ENCODE measurements around the gene PDPK1.

Gene PDPK1

GRCh38 chr16:2498531-2499253 lies 39.1 kb upstream of the PDPK1 start:
- Histone ChIP-seq H3K4me1 (ENCODE audit: control insufficient read depth, low read depth, low read length) (no peaks in the 10 kb centered on the region), H3K36me3 (ENCODE audit: control insufficient read depth, low read depth, low read length) (peaks cover 3% of the 10 kb centered on the region), H3K27me3 (ENCODE audit: control insufficient read depth, insufficient read depth, low read length) (no peaks in the 10 kb centered on the region), H3K9ac (ENCODE audit: low read length) (no peak overlapping the region), H3K27ac (ENCODE audit: low read length) (no peak overlapping the region), H3K9me3 (ENCODE audit: control insufficient read depth, low read depth, low read length) (no peaks in the 10 kb centered on the region), H3K4me3 (ENCODE audit: low read length) (no peak overlapping the region)

GRCh38 chr16:2499454-2499853 lies 38.4 kb upstream of the PDPK1 start:
- Histone ChIP-seq H3K4me1 (ENCODE audit: control insufficient read depth, low read depth, low read length) (no peaks in the 10 kb centered on the region), H3K36me3 (ENCODE audit: control insufficient read depth, low read depth, low read length) (peaks cover 3% of the 10 kb centered on the region), H3K4me3 (ENCODE audit: low read length) (no peak overlapping the region), H3K27ac (ENCODE audit: low read length) (no peak overlapping the region), H3K9me3 (ENCODE audit: control insufficient read depth, low read depth, low read length) (no peaks in the 10 kb centered on the region), H3K9ac (ENCODE audit: low read length) (no peak overlapping the region), H3K27me3 (ENCODE audit: control insufficient read depth, insufficient read depth, low read length) (no peaks in the 10 kb centered on the region)

GRCh38 chr16:2499890-2500429 lies 37.9 kb upstream of the PDPK1 start:
- Histone ChIP-seq H3K36me3 (ENCODE audit: control insufficient read depth, low read depth, low read length) (peaks cover 3% of the 10 kb centered on the region), H3K4me1 (ENCODE audit: control insufficient read depth, low read depth, low read length) (no peaks in the 10 kb centered on the region), H3K9me3 (ENCODE audit: control insufficient read depth, low read depth, low read length) (no peaks in the 10 kb centered on the region), H3K27ac (ENCODE audit: low read length) (no peak overlapping the region), H3K9ac (ENCODE audit: low read length) (no peak overlapping the region), H3K4me3 (ENCODE audit: low read length) (no peak overlapping the region), H3K27me3 (ENCODE audit: control insufficient read depth, insufficient read depth, low read length) (no peaks in the 10 kb centered on the region)

GRCh38 chr16:2500430-2500917 lies 37.3 kb upstream of the PDPK1 start:
- Histone ChIP-seq H3K36me3 (ENCODE audit: control insufficient read depth, low read depth, low read length) (peaks cover 3% of the 10 kb centered on the region), H3K4me3 (ENCODE audit: low read length) (no peak overlapping the region), H3K9ac (ENCODE audit: low read length) (no peak overlapping the region), H3K4me1 (ENCODE audit: control insufficient read depth, low read depth, low read length) (no peaks in the 10 kb centered on the region), H3K27me3 (ENCODE audit: control insufficient read depth, insufficient read depth, low read length) (no peaks in the 10 kb centered on the region), H3K9me3 (ENCODE audit: control insufficient read depth, low read depth, low read length) (no peaks in the 10 kb centered on the region), H3K27ac (ENCODE audit: low read length) (no peak overlapping the region)

- no peaks in the 10 kb centered on the region for H3K4me1 ChIP-seq (ENCODE audit: control insufficient read depth, low read depth, low read length)
- H3K9me3 ChIP-seq (ENCODE audit: control insufficient read depth, low read depth, low read length), result no peaks in the 10 kb centered on the region
- H3K4me3 ChIP-seq (ENCODE audit: low read length), result peak overlapping the region; percentile 64
- no peaks in the 10 kb centered on the region for H3K27me3 ChIP-seq (ENCODE audit: control insufficient read depth, insufficient read depth, low read length)
- peak overlapping the region; percentile 22 for H3K9ac ChIP-seq (ENCODE audit: low read length)
- no peak overlapping the region for H3K27ac ChIP-seq (ENCODE audit: low read length)
- peaks cover 3% of the 10 kb centered on the region for H3K36me3 ChIP-seq (ENCODE audit: control insufficient read depth, low read depth, low read length)
Measured at GRCh38 chr16:2500918-2501750, 36.7 kb upstream of the PDPK1 start.

- Histone ChIP-seq H3K9ac (ENCODE audit: low read length) (no peak overlapping the region), H3K36me3 (ENCODE audit: control insufficient read depth, low read depth, low read length) (no peaks in the 10 kb centered on the region), H3K9me3 (ENCODE audit: control insufficient read depth, low read depth, low read length) (no peaks in the 10 kb centered on the region), H3K27ac (ENCODE audit: low read length) (no peak overlapping the region), H3K27me3 (ENCODE audit: control insufficient read depth, insufficient read depth, low read length) (no peaks in the 10 kb centered on the region), H3K4me1 (ENCODE audit: control insufficient read depth, low read depth, low read length) (no peaks in the 10 kb centered on the region), H3K4me3 (ENCODE audit: low read length) (no peak overlapping the region)
Measured at GRCh38 chr16:2501946-2502895, 35.6 kb upstream of the PDPK1 start.

- no peaks in the 10 kb centered on the region for H3K9me3 ChIP-seq (ENCODE audit: control insufficient read depth, low read depth, low read length)
- H3K27me3 ChIP-seq (ENCODE audit: control insufficient read depth, insufficient read depth, low read length), result no peaks in the 10 kb centered on the region
- no peak overlapping the region for H3K4me3 ChIP-seq (ENCODE audit: low read length)
- H3K27ac ChIP-seq (ENCODE audit: low read length), result no peak overlapping the region
- no peak overlapping the region for H3K9ac ChIP-seq (ENCODE audit: low read length)
- H3K4me1 ChIP-seq (ENCODE audit: control insufficient read depth, low read depth, low read length), result no peaks in the 10 kb centered on the region
- H3K36me3 ChIP-seq (ENCODE audit: control insufficient read depth, low read depth, low read length), result no peaks in the 10 kb centered on the region
Measured at GRCh38 chr16:2505695-2506094, 32.1 kb upstream of the PDPK1 start.

GRCh38 chr16:2507052-2507659 lies 30.7 kb upstream of the PDPK1 start:
- Histone ChIP-seq H3K36me3 (ENCODE audit: control insufficient read depth, low read depth, low read length) (no peaks in the 10 kb centered on the region), H3K27ac (ENCODE audit: low read length) (no peak overlapping the region), H3K9ac (ENCODE audit: low read length) (no peak overlapping the region), H3K4me3 (ENCODE audit: low read length) (no peak overlapping the region), H3K4me1 (ENCODE audit: control insufficient read depth, low read depth, low read length) (no peaks in the 10 kb centered on the region), H3K9me3 (ENCODE audit: control insufficient read depth, low read depth, low read length) (no peaks in the 10 kb centered on the region), H3K27me3 (ENCODE audit: control insufficient read depth, insufficient read depth, low read length) (no peaks in the 10 kb centered on the region)

- H3K36me3 ChIP-seq (ENCODE audit: control insufficient read depth, low read depth, low read length), result no peaks in the 10 kb centered on the region
- H3K4me1 ChIP-seq (ENCODE audit: control insufficient read depth, low read depth, low read length), result peaks cover 1% of the 10 kb centered on the region
- no peak overlapping the region for H3K27ac ChIP-seq (ENCODE audit: low read length)
- H3K4me3 ChIP-seq (ENCODE audit: low read length), result no peak overlapping the region
- H3K27me3 ChIP-seq (ENCODE audit: control insufficient read depth, insufficient read depth, low read length), result no peaks in the 10 kb centered on the region
- no peaks in the 10 kb centered on the region for H3K9me3 ChIP-seq (ENCODE audit: control insufficient read depth, low read depth, low read length)
- H3K9ac ChIP-seq (ENCODE audit: low read length), result no peak overlapping the region
Measured at GRCh38 chr16:2507665-2508064, 30.2 kb upstream of the PDPK1 start.

GRCh38 chr16:2508722-2509400 lies 29.0 kb upstream of the PDPK1 start:
- Histone ChIP-seq H3K27me3 (ENCODE audit: control insufficient read depth, insufficient read depth, low read length) (no peaks in the 10 kb centered on the region), H3K36me3 (ENCODE audit: control insufficient read depth, low read depth, low read length) (no peaks in the 10 kb centered on the region), H3K4me3 (ENCODE audit: low read length) (no peak overlapping the region), H3K27ac (ENCODE audit: low read length) (no peak overlapping the region), H3K9ac (ENCODE audit: low read length) (no peak overlapping the region), H3K9me3 (ENCODE audit: control insufficient read depth, low read depth, low read length) (no peaks in the 10 kb centered on the region), H3K4me1 (ENCODE audit: control insufficient read depth, low read depth, low read length) (peaks cover 4% of the 10 kb centered on the region)

Data from iPS-18a (cell line).